ENCODE results near the gene FIGNL2. TPM values are rescaled to one million over a fixed set of nuclear protein-coding genes. Genes with fewer than 3 reads are reported as not detected.

Gene FIGNL2
- total RNA-seq, 2 donors from 2014 or later, result 0.86 TPM

DNA sequence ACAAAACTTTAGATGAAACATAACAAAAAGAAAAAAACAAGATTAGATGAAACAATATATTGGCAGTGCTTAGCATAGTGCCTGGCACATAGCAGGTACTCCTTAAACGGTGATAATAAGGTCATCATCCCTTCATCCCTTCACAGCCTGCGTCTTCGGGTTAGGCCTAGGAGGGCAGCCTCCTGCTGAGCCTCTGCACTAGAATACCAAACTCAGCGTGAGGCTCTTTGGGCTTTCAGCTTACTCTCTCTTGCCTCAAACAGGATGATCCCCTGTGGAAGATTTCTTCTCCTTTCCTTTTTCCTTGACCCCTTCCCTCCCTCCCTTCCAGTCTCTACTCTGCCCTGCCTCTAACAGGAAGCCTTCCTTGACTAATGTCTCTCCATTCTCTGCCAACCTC lies 14.4 kb upstream of the FIGNL2 start:
- peaks cover 58% of the 10 kb centered on the region for H3K27me3 Mint-ChIP-seq (ENCODE audit: low read depth)
- no peaks in the 10 kb centered on the region for H3K36me3 Mint-ChIP-seq (ENCODE audit: insufficient read depth in 2 of 2)
- no peak overlapping the region for H3K27ac Mint-ChIP-seq
- H3K9me3 Mint-ChIP-seq, result no peaks in the 10 kb centered on the region
- H3K4me3 Mint-ChIP-seq, result peak overlapping the region in 1 of 2 donors; percentile 60
- ATAC-seq (replicated peaks in 1 of 2) (no peak), DNase-seq (no peak)
- peaks cover 5% of the 10 kb centered on the region for H3K4me1 Mint-ChIP-seq (ENCODE audit: low read depth)

DNA sequence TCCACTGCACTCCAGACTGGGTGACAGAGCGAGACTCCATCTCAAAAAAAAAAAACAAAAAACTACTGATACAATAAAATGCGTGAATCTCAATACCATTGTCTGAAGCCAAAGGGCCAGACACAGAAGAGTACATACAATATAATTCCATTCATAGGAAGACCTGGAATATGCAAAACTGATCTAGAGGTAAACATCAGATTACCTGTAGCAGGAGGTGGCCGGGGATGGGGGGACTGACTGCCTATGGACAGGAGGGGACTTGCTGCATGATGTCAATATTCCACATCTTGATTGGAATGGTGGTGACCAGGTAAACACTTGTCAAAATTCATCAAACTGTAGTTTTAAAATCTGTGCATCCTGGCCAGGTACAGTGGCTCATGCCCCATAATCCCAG lies 12.5 kb upstream of the FIGNL2 start:
- Mint-ChIP-seq H3K4me3 (no peak overlapping the region), H3K27ac (no peak overlapping the region), H3K27me3 (ENCODE audit: low read depth) (peaks cover 55% of the 10 kb centered on the region), H3K4me1 (ENCODE audit: low read depth) (peaks cover 5% of the 10 kb centered on the region), H3K9me3 (no peaks in the 10 kb centered on the region), H3K36me3 (ENCODE audit: insufficient read depth in 2 of 2) (no peaks in the 10 kb centered on the region)
- DNase-seq (no peak), ATAC-seq (replicated peaks in 1 of 2) (no peak)

GRCh38 chr12:51855586-51856428 lies 7.3 kb upstream of the FIGNL2 start:
- Mint-ChIP-seq H3K36me3 (ENCODE audit: insufficient read depth in 2 of 2) (no peaks in the 10 kb centered on the region), H3K27ac (no peak overlapping the region), H3K9me3 (no peaks in the 10 kb centered on the region), H3K27me3 (ENCODE audit: low read depth) (peaks cover 25% of the 10 kb centered on the region), H3K4me1 (ENCODE audit: low read depth) (no peaks in the 10 kb centered on the region), H3K4me3 (no peak overlapping the region)
- DNase-seq (no peak), ATAC-seq (replicated peaks in 1 of 2) (no peak)

- DNase-seq (no peak), ATAC-seq (replicated peaks in 1 of 2) (no peak)
- Mint-ChIP-seq H3K27ac (no peak overlapping the region), H3K27me3 (ENCODE audit: low read depth) (peaks cover 25% of the 10 kb centered on the region), H3K9me3 (no peaks in the 10 kb centered on the region), H3K4me1 (ENCODE audit: low read depth) (peaks cover 3% of the 10 kb centered on the region), H3K4me3 (no peak overlapping the region), H3K36me3 (ENCODE audit: insufficient read depth in 2 of 2) (no peaks in the 10 kb centered on the region)
These were observed 4.1 kb upstream of the FIGNL2 start for GRCh38 chr12:51852404-51853137.

- Mint-ChIP-seq H3K4me3 (no peak overlapping the region), H3K36me3 (ENCODE audit: insufficient read depth in 2 of 2) (no peaks in the 10 kb centered on the region), H3K4me1 (ENCODE audit: low read depth) (peaks cover 9% of the 10 kb centered on the region), H3K27ac (no peak overlapping the region), H3K27me3 (ENCODE audit: low read depth) (peaks cover 19% of the 10 kb centered on the region), H3K9me3 (no peaks in the 10 kb centered on the region)
- no peak for ATAC-seq (replicated peaks in 1 of 2)
- no peak for DNase-seq
These were observed 3.1 kb upstream of the FIGNL2 start for GRCh38 chr12:51851413-51852124.

DNA sequence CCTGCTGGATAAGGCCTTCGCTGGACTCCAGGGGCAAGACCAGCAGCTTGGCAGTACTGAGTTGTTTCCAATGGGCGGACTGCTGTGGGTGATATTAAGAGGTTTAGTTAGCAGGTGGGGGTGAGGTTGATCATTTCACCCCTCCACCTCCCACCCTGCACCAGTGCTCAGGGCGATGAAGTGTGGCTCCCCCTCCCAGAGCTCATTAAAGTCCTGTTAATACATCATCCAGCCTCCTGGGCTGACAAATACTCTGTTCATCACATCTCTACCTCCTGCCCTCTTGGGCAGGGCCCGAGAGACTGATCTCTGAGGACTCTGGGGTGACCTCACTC lies 2.4 kb upstream of the FIGNL2 start:
- H3K27ac Mint-ChIP-seq, result no peak overlapping the region

DNA sequence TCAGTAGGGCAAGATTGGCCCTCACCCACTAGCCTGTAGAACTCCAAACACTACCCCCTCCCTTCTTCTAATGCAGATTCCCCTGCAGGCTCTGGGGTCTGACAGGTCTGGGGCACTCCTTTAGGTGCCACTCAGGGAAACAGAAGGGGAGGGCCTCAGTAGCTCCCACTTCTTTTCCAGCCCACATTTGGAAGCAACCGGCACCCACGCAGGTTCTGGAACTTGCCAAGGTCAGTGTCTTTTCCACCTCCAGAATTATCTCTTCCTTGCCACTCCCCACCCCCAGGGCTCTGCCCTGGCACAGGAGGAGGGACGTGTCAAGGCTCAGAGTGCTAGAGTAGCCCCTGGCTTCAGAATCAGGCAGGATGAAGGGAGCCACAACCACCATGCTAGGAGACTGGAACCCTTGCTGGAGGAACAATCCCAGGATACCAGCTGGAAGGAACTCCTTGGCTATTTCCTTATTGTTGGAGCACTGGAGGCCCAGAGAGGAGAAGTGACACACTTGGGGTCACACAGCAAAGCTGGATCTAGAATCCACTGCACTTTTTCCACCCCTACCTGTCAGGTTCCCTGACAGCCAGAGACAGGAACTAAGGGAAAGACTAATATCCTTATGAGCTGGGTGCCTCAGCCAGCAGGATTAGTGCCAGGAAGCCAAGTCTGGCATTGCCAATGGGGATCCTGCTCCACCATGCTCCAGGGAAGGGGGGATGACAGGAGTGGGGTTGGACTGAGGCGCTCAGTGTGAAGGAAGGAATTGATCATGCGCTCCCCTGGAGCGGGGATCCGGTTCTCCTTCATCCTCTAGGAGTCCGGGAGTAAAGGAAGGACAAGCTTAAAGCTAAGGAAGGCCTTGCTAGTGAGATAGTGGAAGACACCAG lies 1.8 kb upstream of the FIGNL2 start:
- DNase-seq (no peak), ATAC-seq (replicated peaks in 1 of 2) (no peak)
- peaks cover 25% of the 10 kb centered on the region for H3K27me3 Mint-ChIP-seq (ENCODE audit: low read depth)
- no peaks in the 10 kb centered on the region for H3K9me3 Mint-ChIP-seq
- no peak overlapping the region for H3K4me3 Mint-ChIP-seq
- H3K36me3 Mint-ChIP-seq (ENCODE audit: insufficient read depth in 2 of 2), result no peaks in the 10 kb centered on the region
- no peak overlapping the region for H3K27ac Mint-ChIP-seq
- H3K4me1 Mint-ChIP-seq (ENCODE audit: low read depth), result peaks cover 17% of the 10 kb centered on the region

More for the DNA sequence above, 2.4 kb upstream of the FIGNL2 start:
- ATAC-seq (replicated peaks in 1 of 2), result no peak
- Mint-ChIP-seq H3K4me1 (ENCODE audit: low read depth) (peaks cover 15% of the 10 kb centered on the region), H3K27me3 (ENCODE audit: low read depth) (peaks cover 19% of the 10 kb centered on the region), H3K36me3 (ENCODE audit: insufficient read depth in 2 of 2) (no peaks in the 10 kb centered on the region), H3K9me3 (no peaks in the 10 kb centered on the region), H3K4me3 (no peak overlapping the region)
- DNase-seq, result no peak

GRCh38 chr12:51848841-51849735 lies 570 bp upstream of the FIGNL2 start:
- Mint-ChIP-seq H3K4me3 (no peak overlapping the region), H3K4me1 (ENCODE audit: low read depth) (peaks cover 17% of the 10 kb centered on the region), H3K9me3 (no peaks in the 10 kb centered on the region), H3K27me3 (ENCODE audit: low read depth) (peaks cover 37% of the 10 kb centered on the region), H3K36me3 (ENCODE audit: insufficient read depth in 2 of 2) (no peaks in the 10 kb centered on the region), H3K27ac (no peak overlapping the region)
- ATAC-seq (replicated peaks in 1 of 2) (no peak), DNase-seq (no peak)

DNA sequence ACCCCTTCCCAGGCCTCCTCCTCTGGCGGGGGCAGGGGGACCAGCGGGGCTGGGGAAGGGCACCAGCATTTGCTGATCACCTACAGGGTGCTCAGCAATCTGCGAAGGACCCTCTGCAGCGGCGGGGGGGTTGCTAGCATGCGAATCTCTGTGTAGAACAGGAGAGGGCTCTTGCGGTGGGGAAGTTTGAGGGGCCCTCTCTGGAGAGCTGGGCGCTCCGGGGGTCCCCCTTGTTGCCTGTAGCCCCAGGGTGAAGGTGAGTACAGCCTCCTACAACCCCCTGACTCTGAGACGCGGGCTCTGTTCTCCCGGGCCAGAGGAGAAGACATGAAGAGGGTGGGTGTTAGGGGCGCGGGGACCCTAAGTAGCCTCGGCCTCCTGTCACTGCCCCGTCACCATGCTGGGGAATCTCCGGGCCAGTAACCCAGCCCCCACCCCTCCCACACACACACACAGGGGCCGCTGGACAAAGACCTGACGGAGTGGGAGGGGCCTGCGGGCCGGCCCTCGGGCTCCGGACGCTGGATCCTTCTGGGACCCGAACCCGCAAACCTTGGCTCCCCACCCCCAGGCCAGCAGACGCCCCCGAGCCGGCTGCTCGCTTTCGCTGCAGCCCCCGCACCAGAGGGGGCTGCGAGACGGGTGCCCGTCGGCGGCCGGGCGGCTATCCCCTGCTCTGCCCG lies 734 bp downstream of the FIGNL2 start:
- peak; percentile 21 to 24 for ATAC-seq (replicated peaks in 1 of 2)
- Mint-ChIP-seq H3K4me1 (ENCODE audit: low read depth) (peaks cover 17% of the 10 kb centered on the region), H3K9me3 (no peaks in the 10 kb centered on the region), H3K36me3 (ENCODE audit: insufficient read depth in 2 of 2) (no peaks in the 10 kb centered on the region), H3K27me3 (ENCODE audit: low read depth) (peaks cover 44% of the 10 kb centered on the region), H3K27ac (no peak overlapping the region), H3K4me3 (peak overlapping the region; percentile 68 to 74)
- no peak for DNase-seq

- H3K4me1 Mint-ChIP-seq (ENCODE audit: low read depth), result peaks cover 17% of the 10 kb centered on the region
- H3K4me3 Mint-ChIP-seq, result peak overlapping the region; percentile 78 to 79
- no peaks in the 10 kb centered on the region for H3K36me3 Mint-ChIP-seq (ENCODE audit: insufficient read depth in 2 of 2)
- ATAC-seq (replicated peaks in 1 of 2) (peak; percentile 81 to 84), DNase-seq (peak; percentile 57 to 69)
- H3K9me3 Mint-ChIP-seq, result no peaks in the 10 kb centered on the region
- peaks cover 44% of the 10 kb centered on the region for H3K27me3 Mint-ChIP-seq (ENCODE audit: low read depth)
- no peak overlapping the region for H3K27ac Mint-ChIP-seq
These were observed 1.4 kb downstream of the FIGNL2 start for GRCh38 chr12:51846911-51847642.

DNA sequence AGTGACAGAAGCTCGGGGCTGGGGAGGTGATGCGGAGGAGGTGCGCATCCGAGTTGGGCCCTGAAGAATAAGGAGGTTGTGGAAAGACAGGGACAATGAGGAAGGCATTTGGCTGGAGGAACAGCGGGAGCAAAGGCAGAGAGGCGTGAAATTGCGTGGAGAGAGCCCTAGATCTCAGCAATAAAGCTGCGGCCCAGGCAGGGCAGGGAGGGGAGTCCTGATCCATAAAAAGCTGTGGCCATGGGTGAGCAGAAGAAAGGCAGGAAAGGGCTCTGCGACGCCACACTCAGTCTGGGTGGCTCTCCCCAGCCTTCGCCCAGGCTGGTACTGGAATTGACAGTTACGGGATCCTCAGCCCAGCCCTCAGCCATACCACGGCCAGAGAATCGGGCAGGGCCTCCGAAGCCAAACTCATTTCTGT lies 2.2 kb downstream of the FIGNL2 start:
- H3K4me1 Mint-ChIP-seq (ENCODE audit: low read depth), result peaks cover 17% of the 10 kb centered on the region
- no peak overlapping the region for H3K27ac Mint-ChIP-seq

More for the DNA sequence above, 2.2 kb downstream of the FIGNL2 start:
- Mint-ChIP-seq H3K36me3 (ENCODE audit: insufficient read depth in 2 of 2) (no peaks in the 10 kb centered on the region), H3K4me3 (peak overlapping the region; percentile 78 to 79), H3K9me3 (no peaks in the 10 kb centered on the region), H3K27me3 (ENCODE audit: low read depth) (peaks cover 46% of the 10 kb centered on the region)
- DNase-seq (no peak), ATAC-seq (replicated peaks in 1 of 2) (no peak)

All from activated T-cell treated with anti-CD3 and anti-CD28 coated beads, Interleukin-2, amount 50 U/mL, for 72 hours (primary cell).